ENCODE data around the gene PIRT. TPM values are rescaled to one million over a fixed set of nuclear protein-coding genes. Genes with fewer than 3 reads are reported as not detected.

Gene PIRT
- total and polyA plus RNA-seq, 2 donors: 1.9 TPM

Small RNA genes lying within 50 kb of the gene (small RNA-seq; reads per million reads assigned to genes)
- not detected for gene AC015908.2
- not detected for gene RNU6-1065P
- not detected for gene TMEM238L

Other genes with a start within 250 kb of the PIRT start
- 227 TPM for gene MYH3, start 180.8 kb downstream of the PIRT start, total RNA-seq
- gene MYH3, start 180.8 kb downstream of the PIRT start, polyA plus RNA-seq: 5.9 TPM
- gene SCO1, start 140.6 kb downstream of the PIRT start, total RNA-seq: 20.5 TPM
- 25.1 TPM for gene SCO1, start 140.6 kb downstream of the PIRT start, polyA plus RNA-seq
- gene ADPRM, start 140.5 kb downstream of the PIRT start, total RNA-seq: 17.9 TPM
- gene ADPRM, start 140.5 kb downstream of the PIRT start, polyA plus RNA-seq: 9.9 TPM
- gene TMEM220, start 108.1 kb downstream of the PIRT start, total RNA-seq: 7.2 TPM
- gene TMEM220, start 108.1 kb downstream of the PIRT start, polyA plus RNA-seq: 8.7 TPM
- 4.1 TPM for gene TMEM238L, start 34.0 kb downstream of the PIRT start, total RNA-seq
- gene TMEM238L, start 34.0 kb downstream of the PIRT start, polyA plus RNA-seq: 1.8 TPM